HUES6 (cell line): ENCODE results near the gene TMEM217.

Source experiments
- H3K27ac ChIP-seq: 2 replicates; pipeline ENCODE4 v1.7.0; 2013; ENCODE audit warnings: low read depth, mild to moderate bottlenecking, low read length, inconsistent platforms
- H3K27me3 ChIP-seq: 2 replicates; pipeline ENCODE4 v1.6.1; 2013; ENCODE audit warnings: low read length; ENCODE audit not compliant: control insufficient read depth, insufficient read depth
- H3K36me3 ChIP-seq: 2 replicates; pipeline ENCODE4 v1.6.1; 2013; ENCODE audit warnings: low read length; ENCODE audit not compliant: control insufficient read depth, insufficient read depth
- H3K4me1 ChIP-seq: 2 replicates; pipeline ENCODE4 v1.6.1; 2013; ENCODE audit warnings: low read length; ENCODE audit not compliant: control insufficient read depth, insufficient read depth
- H3K4me3 ChIP-seq: 2 replicates; pipeline ENCODE4 v1.5.1; 2013; ENCODE audit warnings: low read depth, low read length
- H3K9ac ChIP-seq: one replicate; pipeline ENCODE4 v1.6.1; 2013; ENCODE audit warnings: mild to moderate bottlenecking, low read length
- H3K9me3 ChIP-seq: 2 replicates; pipeline ENCODE4 v1.6.1; 2013; ENCODE audit warnings: low read depth, low read length; ENCODE audit not compliant: control insufficient read depth, insufficient read depth

TMEM217 gene

DNA sequence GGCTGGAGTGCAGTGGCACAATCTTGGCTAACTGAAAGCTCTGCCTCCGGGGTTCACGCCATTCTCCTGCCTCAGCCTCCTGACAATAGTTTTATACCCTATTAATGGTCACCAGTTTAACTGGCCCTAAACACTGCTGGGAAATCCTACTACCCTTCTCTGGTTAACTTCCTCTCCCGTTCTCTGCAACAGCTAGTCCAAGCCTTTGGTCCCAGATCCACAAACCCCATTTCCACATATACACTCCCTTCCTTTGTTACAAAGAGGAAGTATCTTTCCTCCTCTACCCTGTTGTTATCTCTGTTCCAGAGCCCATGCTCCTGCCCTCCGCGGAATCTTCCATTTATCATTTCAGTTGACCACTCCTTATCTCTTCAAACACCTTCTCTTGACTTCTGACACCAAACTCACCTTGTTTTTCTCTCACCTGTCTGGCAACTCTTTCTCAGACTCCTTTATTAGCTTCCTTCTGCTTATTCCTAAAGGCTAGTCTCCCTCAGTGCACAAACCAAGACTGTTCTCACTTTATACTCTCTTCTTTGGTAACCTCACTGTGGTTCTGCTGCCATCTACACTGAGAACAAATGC, 25.4 kb downstream of the TMEM217 start:
- Histone ChIP-seq H3K4me3 (no peak overlapping the region), H3K27ac (no peak overlapping the region), H3K27me3 (no peaks in the 10 kb centered on the region), H3K9ac (no peak overlapping the region), H3K9me3 (no peaks in the 10 kb centered on the region), H3K4me1 (no peaks in the 10 kb centered on the region), H3K36me3 (no peaks in the 10 kb centered on the region)

DNA sequence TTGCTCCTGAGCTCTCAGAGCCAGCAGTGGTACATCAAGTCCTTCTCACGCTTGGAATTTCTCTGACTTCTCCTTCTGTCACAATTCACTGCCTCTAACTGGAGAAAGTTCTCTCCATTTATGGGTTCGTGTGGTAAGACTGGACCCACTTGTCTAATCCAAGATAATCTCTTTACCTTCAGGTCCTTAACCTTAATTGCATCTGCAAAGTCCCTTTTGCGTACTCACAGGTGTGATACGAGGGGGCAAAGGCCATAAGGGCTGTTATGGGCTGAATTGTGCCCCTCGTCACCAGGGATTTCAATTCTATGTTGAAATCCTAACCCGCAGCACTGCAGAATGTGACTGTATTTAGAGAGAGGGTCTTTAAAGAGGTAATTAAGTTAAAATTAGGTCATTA, 27.8 kb downstream of the TMEM217 start:
- no peak overlapping the region for H3K4me3 ChIP-seq
- H3K27me3 ChIP-seq, result no peaks in the 10 kb centered on the region
- H3K9ac ChIP-seq, result no peak overlapping the region
- H3K27ac ChIP-seq, result no peak overlapping the region
- no peaks in the 10 kb centered on the region for H3K36me3 ChIP-seq
- no peaks in the 10 kb centered on the region for H3K4me1 ChIP-seq
- H3K9me3 ChIP-seq, result no peaks in the 10 kb centered on the region

DNA sequence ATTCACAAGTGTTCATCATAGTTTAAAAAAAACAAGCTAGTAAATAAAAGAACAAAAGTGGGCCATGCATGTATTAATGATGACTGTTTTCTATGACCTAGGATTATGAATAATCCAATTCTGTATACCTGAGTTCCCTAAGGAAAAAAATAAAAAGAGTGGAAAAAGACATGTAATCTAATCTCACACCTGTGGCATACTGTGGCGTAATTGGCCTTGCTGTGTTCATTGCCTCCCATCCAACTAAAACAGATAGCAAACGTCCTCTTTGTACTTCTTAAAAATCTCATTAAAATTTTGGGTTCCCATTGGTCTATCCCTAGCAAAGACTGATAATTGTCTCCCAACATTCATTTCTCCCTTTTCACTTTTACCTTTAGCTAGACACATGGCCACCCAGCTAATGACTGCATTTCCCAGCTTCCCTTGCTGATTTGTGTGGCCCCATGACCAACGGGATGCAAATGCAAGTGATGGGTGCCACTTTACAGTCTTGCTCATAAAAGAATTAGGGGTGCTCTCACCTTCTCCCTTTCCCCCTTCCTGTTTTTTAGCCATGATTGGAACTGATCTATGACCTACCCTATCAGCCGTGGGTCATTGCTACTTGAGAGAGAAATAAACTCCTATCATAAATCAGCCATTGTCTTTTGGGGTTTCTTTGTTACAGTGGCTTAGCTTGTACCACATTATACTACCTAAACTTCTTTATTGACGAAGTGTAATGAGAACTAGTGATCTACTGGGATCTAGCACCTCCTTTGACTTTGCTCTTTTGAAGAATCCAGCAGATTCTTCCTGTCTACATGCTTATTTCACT, 32.4 kb downstream of the TMEM217 start:
- no peaks in the 10 kb centered on the region for H3K27me3 ChIP-seq
- peaks cover 10% of the 10 kb centered on the region for H3K4me1 ChIP-seq
- H3K9me3 ChIP-seq, result no peaks in the 10 kb centered on the region
- no peak overlapping the region for H3K9ac ChIP-seq
- no peak overlapping the region for H3K27ac ChIP-seq
- no peak overlapping the region for H3K4me3 ChIP-seq
- no peaks in the 10 kb centered on the region for H3K36me3 ChIP-seq

DNA sequence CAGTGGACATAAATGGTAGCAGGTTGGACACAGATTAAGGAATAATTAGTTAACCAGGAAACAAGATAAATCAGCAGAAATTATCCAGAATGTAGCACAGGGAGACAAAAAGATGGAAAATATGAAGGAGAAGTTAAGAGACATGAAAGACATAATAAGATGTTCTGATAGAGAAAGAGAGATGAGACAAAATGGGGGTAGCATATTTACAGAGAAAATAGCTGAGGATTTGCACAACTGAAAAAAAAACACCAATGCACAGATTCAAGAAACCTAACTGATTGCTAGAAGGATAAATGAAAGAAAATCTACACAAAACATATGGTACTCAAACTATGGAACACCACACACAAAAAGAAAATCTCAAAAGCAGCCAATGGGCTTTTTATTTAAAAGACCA, 35.0 kb downstream of the TMEM217 start:
- Histone ChIP-seq H3K27me3 (no peaks in the 10 kb centered on the region), H3K9me3 (no peaks in the 10 kb centered on the region), H3K9ac (no peak overlapping the region), H3K4me1 (peaks cover 10% of the 10 kb centered on the region), H3K4me3 (peak overlapping the region; percentile 68), H3K27ac (no peak overlapping the region), H3K36me3 (no peaks in the 10 kb centered on the region)

DNA sequence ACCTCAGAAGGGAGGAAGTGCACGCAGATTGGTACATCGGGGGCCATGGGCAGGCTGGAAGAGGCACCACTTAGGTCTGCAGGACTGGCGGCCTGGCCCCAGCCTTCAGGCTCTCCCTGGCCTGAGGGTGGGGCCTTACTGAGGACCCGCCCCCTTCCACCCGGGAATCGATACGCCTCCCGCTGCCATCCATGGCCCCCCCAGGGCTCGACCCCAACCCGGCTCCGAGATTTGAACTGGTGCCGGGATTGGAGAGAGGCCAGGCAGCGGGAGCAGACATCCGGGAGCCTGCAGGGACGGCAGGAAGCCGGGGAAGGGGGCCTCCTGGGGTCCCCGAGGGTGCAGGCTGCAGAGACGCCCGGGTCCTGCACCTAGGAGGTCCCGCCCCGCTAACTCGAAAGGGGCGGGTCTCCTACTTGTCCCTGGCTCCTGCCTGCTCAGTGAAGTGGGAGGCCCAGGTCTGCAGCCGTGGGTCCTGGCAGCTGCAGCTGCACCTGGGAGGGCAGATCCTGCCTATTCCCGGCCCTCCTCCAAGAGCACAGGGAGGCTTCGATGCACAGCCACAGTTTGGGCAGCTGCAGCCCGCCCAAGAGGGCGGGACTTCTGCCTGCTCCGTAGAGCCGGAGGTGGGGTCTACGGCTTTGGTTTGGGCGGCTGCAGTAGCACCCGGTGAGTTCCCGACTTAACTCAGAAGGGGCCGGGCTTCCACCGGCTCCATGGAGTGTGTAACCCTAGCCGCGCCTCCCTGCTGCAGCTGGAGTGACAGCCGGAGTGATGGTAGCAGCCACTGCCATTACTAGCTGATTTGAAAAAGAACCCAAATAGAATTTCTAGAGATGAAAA, 35.6 kb downstream of the TMEM217 start:
- H3K9me3 ChIP-seq, result no peaks in the 10 kb centered on the region
- H3K4me3 ChIP-seq, result peak overlapping the region; percentile 68
- 0 out of 2 replicates have a peak overlapping the region, but pooled peaks have one; percentile 15 for H3K27ac ChIP-seq
- peaks cover 10% of the 10 kb centered on the region for H3K4me1 ChIP-seq
- no peaks in the 10 kb centered on the region for H3K27me3 ChIP-seq
- no peaks in the 10 kb centered on the region for H3K36me3 ChIP-seq
- peak overlapping the region; percentile 51 for H3K9ac ChIP-seq

DNA sequence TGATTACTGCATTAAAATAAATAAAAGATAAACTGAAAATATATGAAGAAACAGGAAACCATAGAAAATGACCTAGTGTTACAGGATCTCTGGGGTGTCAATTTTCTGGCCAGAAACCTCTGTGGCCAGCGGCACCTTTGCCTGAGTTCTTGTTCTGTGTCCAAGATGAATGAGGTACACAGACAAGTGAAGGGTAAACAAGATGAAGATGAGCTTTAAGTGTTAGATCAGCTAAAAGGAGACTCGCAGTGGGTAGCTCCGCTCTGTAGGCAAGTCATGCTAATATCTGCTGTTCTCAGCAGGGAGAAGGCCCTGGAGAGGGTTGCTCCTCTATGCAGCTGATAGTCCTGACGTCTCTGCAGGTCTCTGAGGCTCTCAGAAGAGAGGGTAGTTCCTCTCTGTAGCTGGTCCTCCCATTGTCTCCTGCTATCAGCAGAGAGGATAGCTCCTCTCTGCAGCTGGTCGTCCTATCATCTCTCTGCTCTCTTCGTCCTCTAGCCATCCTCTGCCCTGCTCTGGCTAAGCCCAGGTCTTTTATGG, 36.3 kb downstream of the TMEM217 start:
- Histone ChIP-seq H3K27me3 (no peaks in the 10 kb centered on the region), H3K4me1 (peaks cover 10% of the 10 kb centered on the region), H3K36me3 (no peaks in the 10 kb centered on the region), H3K9ac (peak overlapping the region; percentile 51), H3K9me3 (no peaks in the 10 kb centered on the region), H3K27ac (no peak overlapping the region), H3K4me3 (peak overlapping the region; percentile 68)

DNA sequence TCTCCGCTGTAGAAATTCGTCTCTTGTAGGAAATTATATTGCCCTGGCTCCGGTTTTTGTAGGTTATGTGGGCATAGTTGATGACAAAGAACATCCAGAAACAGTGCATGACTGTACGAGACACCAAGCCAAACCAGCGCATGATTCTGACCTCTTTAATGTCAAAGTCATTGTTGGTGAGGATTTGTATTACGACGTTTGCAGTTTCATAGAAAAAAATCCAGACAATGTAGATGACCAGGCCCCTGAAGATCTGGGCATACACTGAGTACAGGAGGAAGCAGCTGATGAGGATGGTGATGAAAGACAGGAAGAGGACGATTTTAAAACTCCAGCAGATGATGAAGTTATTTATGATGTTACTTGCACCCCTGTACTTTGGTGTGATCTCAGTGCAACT, 39.4 kb downstream of the TMEM217 start:
- Histone ChIP-seq H3K9ac (no peak overlapping the region), H3K27me3 (no peaks in the 10 kb centered on the region), H3K27ac (no peak overlapping the region), H3K9me3 (no peaks in the 10 kb centered on the region), H3K4me1 (peaks cover 10% of the 10 kb centered on the region), H3K4me3 (no peak overlapping the region), H3K36me3 (no peaks in the 10 kb centered on the region)

DNA sequence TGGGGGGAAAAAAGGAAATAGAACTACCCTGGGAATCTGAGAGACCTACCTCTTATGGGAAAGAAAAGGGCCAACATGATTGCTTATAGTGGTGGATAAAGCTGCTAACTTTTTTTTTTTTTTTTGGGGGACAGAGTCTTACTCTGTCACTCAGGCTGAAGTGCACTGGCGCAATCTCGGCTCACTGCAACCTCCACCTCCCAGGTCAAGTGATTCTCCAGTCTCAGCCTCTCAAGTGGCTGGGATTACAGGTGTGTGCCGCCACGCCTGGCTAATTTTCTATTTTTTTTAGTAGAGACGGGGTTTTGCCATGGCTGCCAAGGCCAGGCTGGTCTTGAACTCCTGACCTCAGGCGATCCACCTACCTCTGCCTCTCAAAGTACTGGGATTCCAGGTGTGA, 39.9 kb downstream of the TMEM217 start:
- H3K36me3 ChIP-seq, result no peaks in the 10 kb centered on the region
- no peak overlapping the region for H3K4me3 ChIP-seq
- H3K9ac ChIP-seq, result no peak overlapping the region
- peaks cover 7% of the 10 kb centered on the region for H3K4me1 ChIP-seq
- no peaks in the 10 kb centered on the region for H3K9me3 ChIP-seq
- H3K27me3 ChIP-seq, result no peaks in the 10 kb centered on the region
- H3K27ac ChIP-seq, result no peak overlapping the region

DNA sequence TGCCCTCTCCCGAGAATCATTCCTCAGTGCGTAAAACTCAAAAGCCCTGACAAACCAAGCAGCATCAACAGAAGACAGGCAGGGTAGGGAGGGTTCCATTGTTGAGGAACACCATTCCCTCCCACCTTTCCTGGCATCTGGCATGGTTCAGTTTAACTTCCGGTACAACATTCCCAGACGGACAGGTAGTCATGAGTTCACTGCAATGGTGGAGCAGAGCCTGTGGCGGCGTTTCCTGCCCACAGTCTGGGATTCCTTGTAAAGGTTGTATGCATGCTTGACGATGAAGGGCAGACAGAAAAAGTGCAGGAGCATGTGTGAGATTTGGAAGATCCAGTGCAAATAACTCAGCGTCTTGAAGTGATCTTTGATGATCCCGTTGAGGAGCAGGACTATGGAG, 45.7 kb downstream of the TMEM217 start:
- H3K9ac ChIP-seq, result no peak overlapping the region
- no peaks in the 10 kb centered on the region for H3K9me3 ChIP-seq
- no peaks in the 10 kb centered on the region for H3K36me3 ChIP-seq
- no peak overlapping the region for H3K27ac ChIP-seq
- H3K4me1 ChIP-seq, result peaks cover 2% of the 10 kb centered on the region; the same call in 1 of the 2 replicates
- no peaks in the 10 kb centered on the region for H3K27me3 ChIP-seq
- H3K4me3 ChIP-seq, result no peak overlapping the region

DNA sequence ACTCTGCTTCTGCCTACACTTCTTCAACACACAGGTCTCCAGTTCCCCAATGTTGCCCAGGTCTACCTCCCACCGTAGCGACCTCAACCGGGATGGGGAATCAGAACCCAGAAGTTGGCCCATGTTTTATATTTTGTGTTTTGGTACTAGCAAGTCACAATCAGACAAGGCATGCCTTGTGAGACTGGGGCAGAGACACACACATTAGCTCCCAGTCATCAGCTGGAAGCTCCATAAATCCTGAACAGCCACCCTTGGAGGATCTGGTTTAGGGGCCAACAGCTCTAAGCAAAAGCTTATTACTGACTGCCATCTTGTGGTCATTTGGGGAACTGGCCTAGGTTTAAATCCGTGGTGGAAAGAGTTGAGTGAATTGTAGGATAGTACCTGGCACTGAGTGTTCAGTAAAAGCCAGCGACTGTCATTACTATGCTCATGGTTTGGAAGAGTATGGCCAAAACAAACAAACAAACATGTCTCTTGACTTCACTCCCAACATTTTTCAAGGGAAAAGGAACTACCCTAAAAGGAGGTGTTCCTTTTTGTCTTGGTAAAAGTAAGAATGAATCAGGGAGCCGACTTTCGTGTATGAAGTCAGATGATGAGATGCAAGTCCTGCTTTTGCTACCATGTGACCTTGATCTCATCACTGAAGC, 47.5 kb downstream of the TMEM217 start:
- H3K4me1 ChIP-seq, result peaks cover 2% of the 10 kb centered on the region; the same call in 1 of the 2 replicates
- no peak overlapping the region for H3K4me3 ChIP-seq
- H3K9me3 ChIP-seq, result no peaks in the 10 kb centered on the region
- no peak overlapping the region for H3K9ac ChIP-seq
- no peaks in the 10 kb centered on the region for H3K36me3 ChIP-seq
- H3K27me3 ChIP-seq, result no peaks in the 10 kb centered on the region
- H3K27ac ChIP-seq, result no peak overlapping the region
